GM23248 (cell line): ENCODE results near the gene RIPOR3. TPM values are rescaled to one million over a fixed set of nuclear protein-coding genes. Genes with fewer than 3 reads are reported as not detected.

Experiments used
- DNase-seq: peaks from one replicate; pipeline ENCODE4 v3.0.0-alpha.2; 2015
- H2AFZ ChIP-seq: fragments of 200-600 bp; sonication (generic); 2 replicates; pipeline ENCODE4 v1.6.1; 2016; ENCODE audit warnings: antibody characterized with exemption
- H3F3A ChIP-seq: fragments of 200-600 bp; sonication (generic); 2 replicates; pipeline ENCODE4 v1.6.1; 2016; ENCODE audit warnings: mild to moderate bottlenecking, antibody characterized with exemption, mixed run types; ENCODE audit not compliant: insufficient read depth
- H3K27ac ChIP-seq: fragments of 200-600 bp; sonication (generic); 2 replicates; pipeline ENCODE4 v1.5.1; 2016; ENCODE audit warnings: mild to moderate bottlenecking
- H3K27me3 ChIP-seq: fragments of 200-600 bp; sonication (generic); replicated peaks from 2 replicates; pipeline ENCODE4 v1.6.1; 2016; ENCODE audit warnings: mild to moderate bottlenecking; ENCODE audit not compliant: insufficient read depth
- H3K36me3 ChIP-seq: fragments of 200-600 bp; sonication (generic); 2 replicates; pipeline ENCODE4 v1.6.1; 2016; ENCODE audit warnings: low read depth, mild to moderate bottlenecking
- H3K4me1 ChIP-seq: fragments of 200-600 bp; sonication (generic); 2 replicates; pipeline ENCODE4 v1.6.1; 2016; ENCODE audit warnings: mild to moderate bottlenecking; ENCODE audit not compliant: insufficient read depth
- H3K4me2 ChIP-seq: fragments of 200-600 bp; sonication (generic); one replicate; pipeline ENCODE4 v1.6.1; 2016; ENCODE audit warnings: mild to moderate bottlenecking; ENCODE audit not compliant: unreplicated experiment
- H3K4me3 ChIP-seq: fragments of 200-600 bp; sonication (generic); 2 replicates; pipeline ENCODE4 v1.5.1; 2016; ENCODE audit warnings: mild to moderate bottlenecking
- H3K79me2 ChIP-seq: fragments of 200-600 bp; sonication (generic); 2 replicates; pipeline ENCODE4 v1.6.1; 2016; ENCODE audit warnings: mild to moderate bottlenecking; ENCODE audit not compliant: insufficient read depth
- H3K9ac ChIP-seq: fragments of 200-600 bp; sonication (generic); 2 replicates; pipeline ENCODE4 v1.6.1; 2016; ENCODE audit warnings: mild to moderate bottlenecking
- H3K9me2 ChIP-seq: fragments of 200-600 bp; sonication (generic); 2 replicates; pipeline ENCODE4 v1.6.1; 2016; ENCODE audit warnings: mixed run types, mild to moderate bottlenecking, moderate library complexity; ENCODE audit not compliant: insufficient read depth
- H3K9me3 ChIP-seq: fragments of 200-600 bp; sonication (generic); one replicate; pipeline ENCODE4 v1.6.1; 2017; ENCODE audit warnings: low read depth
- H4K20me1 ChIP-seq: fragments of 200-600 bp; sonication (generic); 2 replicates; pipeline ENCODE4 v1.6.0; 2016; ENCODE audit not compliant: insufficient read depth
- EZH2 ChIP-seq: fragments of 200-600 bp; sonication (generic); IDR thresholded peaks from 2 replicates; pipeline ENCODE4 v1.6.1; 2018; ENCODE audit warnings: antibody characterized with exemption, mild to moderate bottlenecking; ENCODE audit not compliant: insufficient read depth, poor library complexity, severe bottlenecking
- EZH2phosphoT487 ChIP-seq: fragments of 200-600 bp; sonication (generic); IDR thresholded peaks from 2 replicates; pipeline ENCODE4 v1.6.1; 2018; ENCODE audit warnings: antibody characterized with exemption, moderate library complexity, mild to moderate bottlenecking, low read depth; ENCODE audit not compliant: insufficient read depth
- WGBS, 2 experiments: methylation state at CpG; one replicate each; pipeline ENCODE4 v1.1.6; 2015 to 2017; ENCODE audit warnings: low lambda C conversion rate in 2 of 2, low coverage in 1 of 2; ENCODE audit errors: missing lambda C conversion rate in 2 of 2; 5-methylcytosine and 5-hydroxymethylcytosine counted together
- in situ Hi-C: fragments of 300-500 bp; cut with MboI; formaldehyde crosslinking; loops from 2 replicates; pipeline ENCODE4 v1.15.0; 2020
- polyA plus RNA-seq: library from polyadenylated mRNA; unstranded; fragments of >200 nt; fragmentation: Nextera tagmentation; extraction: Ambion mirVana; gene quantifications from 2 replicates; pipeline ENCODE4 v1.2.1, GENCODE V29; 2016
- total RNA-seq: library from RNA; depleted of rRNA; stranded (reverse); fragments of >200 nt; shearing (Covaris generic); gene quantifications from 2 replicates; pipeline ENCODE4 v1.2.3, GENCODE V29; 2014

The RIPOR3 gene
- total and polyA plus RNA-seq, 2 experiments from 2014 or later: 0.49 TPM; not detected in 1

GRCh38 chr20:50666709-50667298 lies 24.5 kb downstream of the RIPOR3 start:
- no peak overlapping the region for H3K4me3 ChIP-seq
- H3K27ac ChIP-seq: no peak overlapping the region
- no peaks in the 10 kb centered on the region for H3K9me3 ChIP-seq
- no peak overlapping the region for H3K4me2 ChIP-seq
- H3K27me3 ChIP-seq: no peaks in the 10 kb centered on the region
- no peaks in the 10 kb centered on the region for H3K4me1 ChIP-seq
- no peaks in the 10 kb centered on the region for H4K20me1 ChIP-seq
- TF ChIP-seq EZH2phosphoT487 (no peak), EZH2 (no peak)
- no peaks in the 10 kb centered on the region for H3K36me3 ChIP-seq
- in situ Hi-C loops: no loop called here
- no peak for DNase-seq
- no peaks in the 10 kb centered on the region for H3K79me2 ChIP-seq
- H3F3A ChIP-seq: no peaks in the 10 kb centered on the region
- H3K9ac ChIP-seq: no peak overlapping the region
- WGBS, 2 experiments: 86 to 89% methylated on average over 9 of the region's 9 CpGs
- no peak overlapping the region for H2AFZ ChIP-seq
- H3K9me2 ChIP-seq: no peaks in the 10 kb centered on the region

- WGBS, 2 experiments: 94% methylated on average over 11 of the region's 11 CpGs
- Histone ChIP-seq H4K20me1 (no peaks in the 10 kb centered on the region), H2AFZ (no peak overlapping the region), H3K27ac (no peak overlapping the region), H3F3A (0 out of 2 replicates have a peak, but pooled peaks cover 9% of the 10 kb centered on the region), H3K4me2 (no peak overlapping the region), H3K9me2 (no peaks in the 10 kb centered on the region), H3K36me3 (no peaks in the 10 kb centered on the region), H3K79me2 (no peaks in the 10 kb centered on the region), H3K4me1 (peaks cover 10% of the 10 kb centered on the region), H3K27me3 (no peaks in the 10 kb centered on the region), H3K9me3 (no peaks in the 10 kb centered on the region), H3K4me3 (no peak overlapping the region), H3K9ac (no peak overlapping the region)
- no peak for DNase-seq
- in situ Hi-C loops: no loop called here
- no peak for TF ChIP-seq EZH2phosphoT487
These were observed 27.1 kb downstream of the RIPOR3 start for GRCh38 chr20:50664254-50664653.

- Histone ChIP-seq H3K4me3 (no peak overlapping the region), H3K27me3 (no peaks in the 10 kb centered on the region), H2AFZ (no peak overlapping the region), H3K9me3 (no peaks in the 10 kb centered on the region), H3F3A (0 out of 2 replicates have a peak, but pooled peaks cover 9% of the 10 kb centered on the region), H3K4me2 (no peak overlapping the region), H3K9me2 (no peaks in the 10 kb centered on the region), H3K79me2 (no peaks in the 10 kb centered on the region), H3K4me1 (peaks cover 10% of the 10 kb centered on the region), H4K20me1 (no peaks in the 10 kb centered on the region), H3K36me3 (no peaks in the 10 kb centered on the region), H3K9ac (no peak overlapping the region), H3K27ac (no peak overlapping the region)
- in situ Hi-C loops: no loop called here
- 91 to 94% methylated on average over 10 of the region's 10 CpGs for WGBS, 2 experiments
- TF ChIP-seq EZH2phosphoT487 (no peak), EZH2 (no peak)
- no peak for DNase-seq
These were observed 28.1 kb downstream of the RIPOR3 start for GRCh38 chr20:50663095-50663821.

- in situ Hi-C loops: no loop called here
- no peak for DNase-seq
- Histone ChIP-seq H3K9me3 (no peaks in the 10 kb centered on the region), H2AFZ (no peak overlapping the region), H4K20me1 (no peaks in the 10 kb centered on the region), H3K27ac (no peak overlapping the region), H3K4me2 (no peak overlapping the region), H3F3A (peaks cover 26% of the 10 kb centered on the region; the same call in 1 of the 2 replicates), H3K4me3 (no peak overlapping the region), H3K27me3 (no peaks in the 10 kb centered on the region), H3K4me1 (peaks cover 21% of the 10 kb centered on the region), H3K79me2 (no peaks in the 10 kb centered on the region), H3K9ac (no peak overlapping the region), H3K36me3 (no peaks in the 10 kb centered on the region), H3K9me2 (no peaks in the 10 kb centered on the region)
- WGBS, 2 experiments: 87% methylated on average over 6 of the region's 6 CpGs
- no peak for TF ChIP-seq EZH2phosphoT487
- TF ChIP-seq EZH2: no peak
These were observed 31.2 kb downstream of the RIPOR3 start for GRCh38 chr20:50659975-50660670.
